Stimulated activated CD8-positive, alpha-beta memory T cell treated with anti-CD3 and anti-CD28 coated beads, Interleukin-12 subunit alpha, Interleukin-12 subunit beta, amount 100 ng/mL, for 24 hours (primary cell): ENCODE measurements around the gene ATP7B.
"Not testable (repeated sequence)": the region's sequence is repeated elsewhere in the genome, so short reads cannot be mapped to it uniquely, and the experiment has no call there.

Experiments
- DNase-seq: peaks from one replicate; pipeline ENCODE4 v3.0.0-alpha.2; 2020; ENCODE audit errors: extremely low read depth

ATP7B gene

DNA sequence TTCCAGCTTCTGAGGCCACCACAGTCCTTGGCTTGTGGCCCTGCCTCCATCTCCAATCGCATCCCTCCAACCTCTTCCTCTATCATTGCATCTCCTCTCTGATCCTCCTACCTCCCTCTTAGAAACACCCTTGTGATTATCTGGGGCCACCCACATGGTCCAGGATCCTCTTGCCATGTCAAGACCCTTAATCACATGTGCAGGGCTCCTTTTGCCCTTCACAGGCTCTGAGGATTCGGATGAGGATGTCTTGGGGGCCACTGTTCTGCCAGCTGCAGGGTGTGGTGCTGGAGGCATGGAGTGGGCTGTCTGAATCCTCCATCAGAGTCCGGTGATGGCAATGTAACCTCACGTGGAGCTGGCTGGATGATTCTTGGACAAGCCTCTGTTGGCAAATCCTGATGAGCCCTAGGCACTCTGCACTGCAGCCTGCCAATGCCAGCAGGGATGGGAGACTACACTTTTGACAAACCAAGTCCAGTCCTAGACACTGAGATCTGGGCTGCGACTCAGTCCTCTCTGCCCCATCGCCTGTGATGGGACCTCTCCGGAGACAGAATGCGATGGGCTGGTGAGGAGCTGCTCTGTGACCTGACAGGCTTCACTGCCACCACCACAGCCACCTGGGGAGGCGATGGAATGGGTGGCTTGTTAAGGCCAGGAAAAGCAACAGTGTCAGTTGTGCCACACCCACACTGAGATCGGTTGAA, 88.3 kb downstream of the ATP7B start:
- DNase-seq = no peak

DNA sequence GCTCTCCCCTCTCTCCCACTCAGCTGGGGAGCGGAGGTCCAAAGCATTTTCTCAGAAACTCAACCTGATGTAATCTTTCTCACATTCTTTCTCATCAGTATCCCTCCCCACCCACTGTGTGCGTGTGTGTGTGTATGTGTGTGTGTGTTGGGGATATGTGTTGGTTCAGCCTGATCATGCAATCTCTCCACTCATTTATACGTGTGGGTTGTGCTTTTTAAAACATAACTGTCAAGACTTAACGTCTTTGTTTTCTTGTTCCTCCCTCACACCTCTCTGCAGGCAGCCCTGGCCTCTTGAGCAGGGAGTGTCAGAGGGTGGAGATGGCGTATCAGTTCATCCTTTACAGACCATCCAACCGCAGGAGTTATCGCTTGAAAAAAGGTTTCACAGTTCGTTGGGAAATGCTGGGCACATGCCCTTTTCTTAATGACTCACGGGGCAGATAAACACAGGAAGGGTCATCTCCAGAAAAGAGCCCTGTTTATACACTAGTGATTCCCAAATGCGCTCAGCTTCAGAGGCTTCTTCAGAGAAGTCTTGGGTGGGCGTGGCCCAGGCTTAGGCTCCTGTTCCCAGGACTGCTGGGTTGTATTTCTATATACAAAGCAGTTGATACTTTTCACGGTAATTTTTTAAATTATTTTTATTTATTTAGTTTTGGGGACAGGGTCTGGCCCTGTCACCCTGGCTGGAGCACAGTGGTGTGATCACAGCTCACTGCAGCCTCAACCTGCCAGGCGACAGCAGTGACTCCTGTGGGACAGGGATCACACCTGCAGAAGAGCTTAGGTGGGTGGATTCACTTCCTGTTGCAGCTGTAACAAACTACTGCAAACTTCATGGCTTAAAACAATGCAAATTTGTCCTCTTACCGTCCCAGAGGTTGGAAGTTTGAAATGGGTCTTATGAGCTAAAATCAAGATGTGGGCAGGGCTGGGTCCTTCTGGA, 89.2 kb downstream of the ATP7B start:
- no peak for DNase-seq

DNA sequence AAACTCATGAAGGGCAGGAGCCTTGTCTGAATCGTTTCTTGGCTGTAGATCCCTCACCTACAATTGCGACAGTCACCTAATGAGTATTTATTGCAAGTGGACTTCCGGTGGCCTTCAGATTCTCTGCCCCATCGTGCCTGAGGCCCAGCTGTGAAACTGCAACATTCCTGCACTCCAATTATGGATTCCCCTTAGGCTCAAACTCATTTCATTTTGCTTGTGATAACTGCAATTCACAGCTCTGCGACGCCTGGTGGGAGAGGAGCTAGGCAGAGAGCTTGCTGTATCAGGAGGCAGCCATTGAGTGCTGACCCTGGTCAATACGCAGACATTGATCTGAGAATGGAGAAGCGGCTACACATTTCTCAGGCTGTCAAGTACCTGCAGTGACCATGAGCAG, 90.5 kb downstream of the ATP7B start:
- DNase-seq = no peak

DNA sequence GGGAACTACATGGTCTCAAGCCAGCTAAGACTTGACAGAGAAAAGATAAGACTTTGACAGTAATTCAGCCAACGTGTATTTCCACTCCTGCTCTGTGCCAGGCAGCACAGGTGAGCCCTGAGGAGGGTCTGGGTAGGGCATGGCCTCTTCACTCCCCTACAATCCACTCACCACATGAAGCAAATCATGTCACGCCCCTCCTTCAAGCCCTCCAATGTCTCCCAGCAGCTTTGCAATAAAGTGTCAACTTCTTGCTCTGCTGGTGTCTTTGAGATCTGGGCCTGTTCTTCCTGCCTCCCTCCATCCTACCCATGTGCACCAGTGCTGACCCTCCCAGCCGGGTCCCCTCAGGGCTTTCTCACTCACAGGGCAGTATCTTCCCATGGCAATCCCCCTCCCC, 91.0 kb downstream of the ATP7B start:
- DNase-seq = no peak

DNA sequence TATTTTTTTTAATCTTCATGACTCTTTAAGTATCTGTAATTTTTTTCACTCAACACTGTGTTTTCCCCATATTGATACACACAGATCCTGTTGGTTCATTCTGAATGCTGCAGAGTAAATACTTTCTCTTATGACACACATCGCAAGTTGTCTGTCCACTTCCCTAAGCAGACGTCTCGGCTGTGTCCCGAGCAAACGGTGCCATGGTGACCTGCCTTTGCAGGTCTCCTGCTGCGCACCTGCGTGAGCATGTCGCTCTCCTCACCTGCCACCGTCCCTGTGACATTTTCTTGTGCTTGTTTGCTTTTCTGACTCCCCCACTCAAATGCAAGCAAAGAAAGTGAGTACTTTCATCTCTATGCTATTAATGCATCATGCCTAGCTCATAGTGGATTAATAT, 91.7 kb downstream of the ATP7B start:
- DNase-seq = no peak

DNA sequence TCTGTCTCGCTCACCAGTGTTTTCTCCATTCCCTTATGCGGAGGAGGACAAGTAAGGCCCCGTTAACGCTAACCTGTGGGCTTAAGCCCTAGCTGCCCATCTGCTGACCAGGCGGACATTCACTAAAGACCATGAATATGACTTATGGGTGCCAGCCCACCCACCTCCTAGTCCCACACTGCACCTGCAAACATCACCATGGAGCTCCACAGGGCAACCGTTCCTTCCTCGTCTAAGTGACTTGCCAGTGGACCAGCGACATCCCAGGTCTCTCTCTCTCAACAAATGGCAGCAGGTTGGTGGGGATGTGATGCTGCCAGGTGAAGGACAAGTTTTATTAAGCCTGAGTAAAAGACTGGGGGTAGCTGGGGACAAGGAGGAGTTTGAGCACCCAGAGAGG, 94.3 kb downstream of the ATP7B start:
- DNase-seq = no peak

DNA sequence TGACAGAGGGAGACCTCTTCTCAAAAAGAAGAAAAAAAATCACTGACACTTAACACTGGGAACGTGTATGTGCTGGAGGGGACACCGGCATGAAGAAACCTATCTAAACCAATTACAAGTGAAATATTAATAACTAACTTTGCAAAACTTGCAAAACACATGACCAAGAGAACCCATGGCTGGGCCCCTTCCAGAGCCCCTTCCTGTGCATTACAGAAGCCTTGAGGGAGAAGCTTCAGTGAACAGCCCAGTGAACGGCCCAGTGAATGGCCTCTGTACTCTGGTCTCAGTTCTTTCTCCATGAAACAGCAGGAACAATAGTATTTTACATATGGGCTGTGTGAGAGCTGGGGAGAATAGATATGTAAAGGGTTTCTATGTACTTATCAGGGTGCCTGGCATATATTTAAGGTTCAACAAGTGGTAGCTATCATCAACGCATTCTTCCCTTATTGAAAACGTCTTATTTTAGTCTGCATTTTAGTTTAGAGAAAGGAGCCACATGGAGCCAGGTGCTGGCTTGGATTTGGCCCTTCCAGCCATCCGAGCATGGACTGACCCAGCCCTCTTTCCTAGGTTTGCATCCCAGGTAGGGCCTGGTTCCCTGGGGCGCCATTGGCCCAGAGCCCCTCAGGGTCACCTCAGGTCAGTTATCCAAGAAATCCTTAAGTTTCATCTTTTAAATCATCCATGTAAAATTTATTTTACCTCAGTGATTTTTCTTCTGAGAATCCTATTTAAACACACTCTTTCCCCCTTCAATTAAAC, 95.0 kb downstream of the ATP7B start:
- DNase-seq = no peak

DNA sequence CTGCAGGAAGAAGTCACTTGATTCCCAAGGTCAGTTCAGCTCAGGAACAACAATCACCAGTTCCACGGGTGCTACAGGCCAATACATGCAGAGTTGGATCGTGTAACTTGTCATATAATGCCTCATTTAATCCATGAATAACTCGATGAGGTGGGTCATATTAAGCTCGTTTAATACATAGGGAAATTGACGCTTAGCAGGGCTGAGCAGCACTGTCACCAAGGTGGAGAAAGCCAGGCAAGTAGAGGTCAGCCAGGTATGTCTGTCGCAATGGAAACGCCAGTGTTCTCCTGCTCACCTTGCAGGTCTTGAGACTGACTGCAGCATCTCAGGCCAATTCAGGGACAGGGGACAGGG, 97.1 kb downstream of the ATP7B start:
- no peak for DNase-seq

DNA sequence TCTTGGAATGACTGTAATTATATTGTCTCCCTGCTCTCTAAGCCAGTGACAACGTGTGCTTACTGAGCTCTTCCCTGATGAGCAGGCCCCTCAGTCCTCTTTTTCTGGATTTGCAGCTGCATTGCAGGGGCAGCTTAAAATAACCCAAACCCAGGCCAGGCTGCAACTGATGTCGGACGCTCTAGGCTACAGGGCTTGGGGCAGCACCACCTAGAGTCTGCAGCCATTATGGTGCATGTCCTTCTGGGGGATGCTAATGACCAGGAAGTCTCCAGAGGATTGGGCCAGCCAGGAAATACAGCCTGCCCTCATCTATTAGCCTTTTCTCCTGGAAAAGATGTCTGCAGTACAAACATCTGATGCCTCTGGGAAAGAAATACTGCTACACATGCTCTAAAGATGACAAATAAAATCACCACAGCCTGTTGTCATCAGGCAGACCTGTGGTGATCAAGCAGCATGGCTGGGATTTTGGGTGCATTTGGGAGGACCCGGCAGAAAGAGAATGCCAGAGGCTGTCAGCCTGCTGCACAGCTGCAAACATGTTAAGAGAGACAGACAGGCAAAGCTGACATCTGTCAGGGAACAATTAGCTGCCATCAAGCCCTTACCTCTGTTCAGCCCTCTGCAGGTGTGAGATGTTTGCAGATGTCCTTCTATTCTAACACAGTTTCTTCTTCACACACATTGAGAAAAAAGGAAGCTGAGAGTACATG, 97.7 kb downstream of the ATP7B start:
- no peak for DNase-seq

DNA sequence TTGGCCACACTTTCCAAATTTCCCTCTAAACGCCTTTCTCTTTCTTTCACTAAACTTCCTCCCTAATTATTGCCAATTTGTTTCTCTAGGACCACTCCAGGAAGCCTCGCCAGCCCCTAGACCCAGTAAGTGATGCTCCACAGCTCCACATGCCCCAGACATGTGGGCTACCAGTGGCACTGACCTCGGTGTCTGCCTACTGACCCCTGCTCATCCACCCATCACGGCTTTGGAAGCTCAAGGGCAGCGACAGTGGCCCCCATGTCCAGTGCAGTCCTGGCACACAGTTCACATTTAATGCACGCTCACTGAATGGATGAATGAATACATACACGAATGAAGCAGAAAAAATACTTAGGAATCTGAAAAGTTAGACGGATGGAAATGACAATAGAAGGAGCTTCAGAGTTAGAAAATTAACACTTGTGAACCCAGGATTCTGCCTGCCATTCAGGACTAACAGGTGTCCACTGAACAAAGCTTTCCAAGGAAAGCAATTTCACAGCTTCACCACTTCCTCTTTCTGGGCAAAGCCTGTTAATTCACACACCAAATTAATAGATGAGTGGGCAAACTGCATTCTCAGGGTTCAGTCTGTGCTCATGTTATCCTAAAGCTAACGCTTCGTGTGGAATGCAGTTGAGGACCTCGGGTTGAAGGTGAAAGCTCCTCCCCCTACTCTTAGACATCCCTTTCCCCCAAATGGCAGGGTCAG, 98.6 kb downstream of the ATP7B start:
- DNase-seq = no peak

DNA sequence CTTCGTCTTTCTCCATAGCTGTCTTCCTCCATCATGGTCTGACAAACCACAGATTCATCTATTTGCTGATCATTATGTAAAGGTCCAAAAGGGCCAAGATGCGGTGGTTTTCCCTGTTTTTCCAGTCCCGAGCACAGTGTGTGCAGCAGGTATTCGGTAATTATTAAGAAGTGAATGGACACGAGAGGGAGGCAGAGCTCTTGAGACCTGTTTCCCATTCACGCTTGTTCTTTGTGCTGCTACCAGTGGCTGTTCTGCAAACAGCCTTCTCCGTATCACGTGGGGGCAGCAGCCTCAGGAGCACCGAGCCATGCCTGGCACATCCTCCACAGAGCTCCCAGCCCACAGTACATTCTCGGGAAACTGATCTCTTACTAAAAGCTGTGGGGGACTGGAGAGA, 99.2 kb downstream of the ATP7B start:
- DNase-seq = no peak

DNA sequence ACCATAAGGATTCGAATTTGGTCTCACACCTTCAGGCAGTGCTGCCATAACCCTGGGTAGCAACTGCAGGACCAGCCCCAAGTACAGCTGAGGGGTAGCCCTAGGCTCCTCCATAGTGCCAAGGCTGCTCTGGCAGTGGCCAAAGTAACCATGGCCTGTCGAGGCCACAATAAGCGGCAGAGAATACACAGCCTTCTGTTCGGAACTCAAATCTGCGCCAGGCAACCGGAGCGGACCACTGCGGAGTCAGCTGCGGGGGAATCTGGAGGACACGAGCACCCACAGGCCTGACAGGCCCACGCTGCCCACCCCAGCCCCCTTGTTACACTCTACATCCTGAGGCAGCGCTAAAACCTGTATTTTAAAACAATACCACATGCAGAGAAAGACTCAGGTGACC, 100.7 kb downstream of the ATP7B start:
- DNase-seq = no peak

DNA sequence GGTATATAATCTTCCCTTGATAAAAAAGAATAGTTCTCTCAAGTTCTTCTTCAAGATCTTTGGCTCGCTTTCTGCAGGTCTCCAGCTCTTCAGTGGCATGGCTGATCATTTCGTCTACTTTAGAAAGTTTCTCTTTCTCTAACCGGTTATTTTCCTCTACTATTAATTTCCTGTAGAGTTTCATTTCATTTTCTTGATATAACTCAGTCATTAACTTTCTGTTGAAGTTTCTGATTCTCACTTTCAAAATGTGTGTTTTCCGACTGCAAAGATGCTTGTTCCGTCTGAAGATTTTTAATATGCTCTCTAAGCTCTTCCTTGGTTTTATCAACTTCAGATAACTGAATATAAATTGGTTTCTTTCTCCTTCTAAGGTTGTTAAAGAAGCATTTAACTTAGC, 102.0 kb downstream of the ATP7B start:
- not testable (repeated sequence) for DNase-seq

DNA sequence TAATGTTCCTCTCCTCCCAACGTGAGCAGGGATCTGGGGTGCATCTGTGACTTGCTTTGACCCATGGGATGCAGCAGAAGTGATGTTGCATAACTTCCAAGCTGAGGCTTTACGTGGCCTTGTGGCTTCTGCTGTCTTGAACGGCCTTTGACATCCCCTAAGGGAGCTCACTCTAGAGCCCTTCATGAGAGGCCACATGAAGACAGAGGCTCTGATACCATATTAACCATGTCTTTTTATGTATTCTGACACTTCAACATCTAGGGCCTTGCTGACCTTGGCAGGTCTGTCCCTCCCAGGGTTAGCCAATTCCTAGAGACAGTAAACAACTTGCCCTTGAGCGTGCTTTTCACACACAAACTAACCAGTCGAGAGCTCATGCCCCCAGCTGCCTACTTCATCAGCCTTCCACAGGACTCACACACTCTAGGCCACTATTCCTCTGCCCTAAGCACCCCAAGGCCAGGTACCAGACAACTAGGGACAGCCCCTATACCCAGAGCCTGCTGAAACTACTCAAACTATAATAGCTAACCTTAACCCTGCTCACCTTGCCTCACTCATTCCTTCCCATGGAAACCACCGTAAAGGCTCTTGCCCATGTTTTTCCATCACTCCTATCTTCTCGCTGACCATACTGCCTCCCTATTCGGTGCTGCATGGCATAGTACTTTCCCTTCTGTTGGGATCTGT, 104.1 kb downstream of the ATP7B start:
- no peak for DNase-seq

DNA sequence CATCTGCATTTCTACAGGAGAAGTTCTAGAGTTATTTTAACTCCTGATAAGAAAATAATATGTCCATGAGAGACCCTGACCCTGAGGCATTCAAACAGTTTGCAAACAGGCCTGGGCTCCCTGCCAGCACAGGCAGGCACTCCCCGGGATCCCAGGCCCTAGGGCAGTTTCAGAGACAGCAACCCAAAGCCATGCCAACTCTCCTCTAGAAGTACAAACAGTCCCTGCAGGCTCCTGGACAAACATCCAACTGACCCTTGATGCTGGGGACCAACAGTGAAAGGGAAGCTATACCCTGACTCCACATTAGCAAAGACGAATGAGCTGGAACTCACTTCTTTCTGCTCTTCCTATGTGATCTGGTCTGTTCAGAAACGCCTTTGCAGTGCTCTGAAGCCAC, 104.7 kb downstream of the ATP7B start:
- no peak for DNase-seq

DNA sequence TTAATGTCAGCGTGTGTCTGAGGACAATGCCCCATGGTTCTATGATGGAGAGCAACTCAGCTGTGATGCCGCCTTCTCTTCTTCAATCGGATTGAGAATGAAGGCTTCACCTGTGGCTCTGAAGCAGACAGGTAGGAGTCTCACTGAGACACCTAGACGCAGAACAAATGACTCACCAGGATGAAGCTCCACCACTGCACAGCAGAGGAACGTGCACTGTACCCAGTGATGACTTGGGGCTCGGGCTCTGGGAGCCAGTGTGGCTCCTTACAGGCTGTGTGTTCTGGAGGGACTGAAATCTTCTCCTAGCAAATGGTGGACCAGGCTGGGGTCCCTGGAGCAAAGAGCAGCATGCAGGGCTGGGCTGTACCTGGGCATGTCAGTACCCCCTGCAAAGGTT, 105.5 kb downstream of the ATP7B start:
- DNase-seq = no peak

DNA sequence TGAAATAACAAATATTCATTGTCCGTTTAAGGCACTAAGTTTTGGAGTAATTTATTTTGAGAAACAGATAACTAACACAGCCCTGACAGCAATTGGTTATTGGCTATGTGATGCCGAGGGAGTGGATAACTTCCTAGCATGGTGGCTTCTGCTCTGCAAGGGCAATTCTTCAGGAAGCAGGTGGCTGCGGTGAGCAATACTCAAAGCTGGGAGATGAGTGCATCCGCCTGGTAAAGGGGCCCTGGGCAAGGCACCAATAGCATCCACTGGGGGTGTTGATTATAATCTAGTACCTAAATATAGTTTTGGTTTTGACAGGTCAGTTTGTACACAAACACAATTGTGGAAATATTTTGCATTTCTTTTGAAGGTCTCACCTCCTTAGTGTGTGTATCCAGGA, 108.5 kb downstream of the ATP7B start:
- DNase-seq = no peak

DNA sequence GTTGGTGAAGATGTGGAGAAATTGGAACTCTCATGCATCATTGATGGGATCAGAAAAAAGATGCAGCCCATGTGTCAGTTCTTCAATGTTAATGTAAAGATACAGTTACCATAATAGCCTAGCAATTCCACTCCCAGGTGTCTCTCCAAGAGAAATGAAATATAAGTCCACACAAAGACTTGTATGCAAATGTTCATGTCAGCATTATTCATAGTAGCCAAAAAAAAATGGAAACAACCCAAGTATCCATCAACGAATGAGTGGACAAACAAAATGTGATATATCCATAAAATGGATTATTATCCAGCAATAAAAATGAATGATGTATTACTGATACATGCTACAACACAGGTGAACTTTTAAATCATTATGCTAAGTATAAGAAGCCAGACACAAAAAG, 110.8 kb downstream of the ATP7B start:
- no peak for DNase-seq

DNA sequence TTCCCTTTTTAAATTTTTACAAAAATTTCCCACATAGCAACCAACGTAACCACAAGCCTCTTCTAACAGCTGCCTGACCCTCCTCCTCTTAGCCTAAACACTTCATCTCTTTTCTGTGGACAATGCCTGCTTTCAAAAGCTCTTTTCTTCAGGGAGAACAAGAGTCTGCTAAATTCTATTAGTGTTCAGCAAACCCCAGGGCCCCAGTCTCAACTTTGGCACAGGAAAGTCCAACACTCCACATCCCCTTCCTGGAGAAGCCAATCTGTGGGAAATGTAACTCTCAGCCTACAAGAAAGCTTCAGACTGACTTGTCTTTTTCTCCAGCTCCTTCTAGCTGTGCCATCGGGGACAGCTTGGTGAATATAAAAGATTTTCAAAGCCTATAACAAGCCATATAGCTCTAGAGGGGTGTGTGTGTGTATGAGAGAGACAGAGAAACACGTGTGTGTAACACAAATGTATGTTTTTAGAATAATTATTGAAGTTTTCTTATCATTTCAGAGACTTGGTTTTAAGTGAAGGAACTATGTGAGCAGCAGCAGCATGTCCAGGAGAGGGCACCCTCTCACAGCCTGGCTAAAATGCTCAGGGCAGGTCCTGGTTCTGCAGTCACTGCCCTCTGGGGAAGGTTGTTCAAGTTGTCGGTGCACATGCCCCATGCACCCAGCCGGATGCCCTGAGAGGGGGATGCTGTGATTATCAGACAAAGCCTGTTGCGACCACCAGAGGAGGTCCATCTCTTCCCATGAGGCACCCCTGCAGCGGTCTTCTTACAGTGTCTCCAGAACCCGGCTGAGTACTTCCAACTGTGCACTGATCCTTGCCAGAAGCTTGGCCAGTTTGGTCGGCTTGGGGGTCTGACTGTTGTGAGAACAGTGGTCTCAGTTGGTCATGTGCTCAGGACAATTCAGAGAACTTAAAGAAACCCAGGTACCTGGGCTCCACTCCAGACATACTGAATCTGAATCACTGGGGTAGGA, 115.1 kb downstream of the ATP7B start:
- DNase-seq = no peak
